K562 (cell line): ENCODE data around the gene DUSP28. TPM values are rescaled to one million over a fixed set of nuclear protein-coding genes. Genes with fewer than 3 reads are reported as not detected.

Source experiments
- ATAC-seq: fragments of 200-7000 bp; cut with Tn5 transposase; 3 replicates; pipeline ENCODE4 v1.9.1; 2020; ENCODE audit warnings: moderate library complexity
- BruUV-seq: library from RNA; stranded (reverse); fragments of 400-500 nt; replicated peaks from 2 replicates; lab custom pipeline; 2021; lab: Mats Ljungman, UMichigan
- CTCF ChIA-PET: fragments of 300-600 bp; formaldehyde crosslinking; extraction: SDS; loops from one replicate; lab custom pipeline; 2021; ENCODE audit warnings: low intra/inter-chr PET ratio; lab: Yijun Ruan, JAX
- POLR2A ChIA-PET: fragments of 300-600, 350-650 bp; sonication (Branson Sonifier 250); formaldehyde crosslinking; extraction: SDS; loops from one replicate; lab custom pipeline; 2021; ENCODE audit warnings: antibody characterized with exemption, inconsistent platforms; lab: Yijun Ruan, JAX
- DNase-seq, 4 experiments: peaks; one replicate each; pipeline versions ENCODE4 v3.0.0 to v3.0.0-alpha.2; 2011 to 2018; ENCODE audit warnings: low spot score in 3 of 4, mixed read lengths in 3 of 4; ENCODE audit errors: extremely low read depth in 1 of 4
- FAIRE-seq: peaks from 2 replicates; lab custom pipeline; 2011; peaks lifted over from hg19 to GRCh38; lab: Jason Lieb, UNC
- H2AFZ ChIP-seq: 2 replicates; pipeline ENCODE4 v1.6.0; 2011; ENCODE audit warnings: low read depth, low read length, control low read depth, inconsistent platforms
- H3K27ac ChIP-seq: fragments of 200-600 bp; 3 replicates; pipeline ENCODE4 v1.8.0; 2011; ENCODE audit warnings: low read depth, mild to moderate bottlenecking, control low read depth, inconsistent platforms, low read length, moderate library complexity, mixed read lengths; ENCODE audit errors: extremely low read depth
- H3K27me3 ChIP-seq, 2 experiments: fragments of 300-600 bp in 1 of 2; 2 replicates in 1 of 2; 3 replicates in 1 of 2; pipeline versions ENCODE4 v1.6.0 to v1.8.0; 2011; ENCODE audit warnings: inconsistent platforms in 2 of 2, low read length in 2 of 2, mild to moderate bottlenecking in 1 of 2, mixed read lengths in 1 of 2, moderate library complexity in 1 of 2; ENCODE audit not compliant: control insufficient read depth in 2 of 2, insufficient read depth in 2 of 2
- H3K36me3 ChIP-seq: fragments of 300-600 bp; 3 replicates; pipeline ENCODE4 v1.8.0; 2011; ENCODE audit warnings: mild to moderate bottlenecking, low read length, inconsistent platforms; ENCODE audit not compliant: control insufficient read depth, insufficient read depth
- H3K4me1 ChIP-seq, 2 experiments: fragments of 200-600 bp in 1 of 2; replicated peaks in 1 of 2; 2 replicates in 1 of 2; 3 replicates in 1 of 2; pipeline versions ENCODE4 v1.5.1 to v1.8.0; 2011; ENCODE audit warnings: inconsistent platforms in 2 of 2, low read length in 2 of 2, mild to moderate bottlenecking in 1 of 2, mixed read lengths in 1 of 2, moderate library complexity in 1 of 2; ENCODE audit not compliant: control insufficient read depth in 2 of 2, insufficient read depth in 2 of 2
- H3K4me2 ChIP-seq: 2 replicates; pipeline ENCODE4 v1.6.1; 2011; ENCODE audit warnings: low read length, control low read depth, inconsistent platforms, mixed read lengths; ENCODE audit not compliant: insufficient read depth
- H3K4me3 ChIP-seq: fragments of 200-600 bp; sonication (generic), shearing (Covaris generic); 2 replicates; pipeline ENCODE4 v1.5.1; 2016; ENCODE audit warnings: control low read depth, inconsistent platforms
- H3K79me2 ChIP-seq: fragments of 200-600 bp; 3 replicates; pipeline ENCODE4 v1.8.0; 2011; ENCODE audit warnings: low read length, inconsistent platforms; ENCODE audit not compliant: control insufficient read depth, insufficient read depth
- H3K9ac ChIP-seq, 2 experiments: 2 replicates each; pipeline versions ENCODE4 v1.6.0 to v1.6.1; 2011; ENCODE audit warnings: low read depth in 2 of 2, low read length in 2 of 2, control low read depth in 1 of 2, inconsistent platforms in 1 of 2, mild to moderate bottlenecking in 1 of 2, mixed read lengths in 1 of 2; ENCODE audit not compliant: insufficient read depth in 1 of 2
- H3K9me1 ChIP-seq: one replicate; pipeline ENCODE4 v1.6.0; 2011; ENCODE audit warnings: inconsistent platforms, mild to moderate bottlenecking, low read length, moderate library complexity; ENCODE audit not compliant: control insufficient read depth, insufficient read depth
- H3K9me3 ChIP-seq: replicated peaks from 2 replicates; pipeline ENCODE4 v1.5.1; 2011; ENCODE audit warnings: low read depth, low read length, inconsistent platforms; ENCODE audit not compliant: control insufficient read depth, insufficient read depth
- H4K20me1 ChIP-seq: replicated peaks from 2 replicates; pipeline ENCODE4 v1.6.1; 2011; ENCODE audit warnings: low read length, inconsistent platforms, mixed read lengths; ENCODE audit not compliant: control insufficient read depth, insufficient read depth
- E2F4 ChIP-seq: sonication (generic); formaldehyde crosslinking; IDR thresholded peaks from 2 replicates; pipeline ENCODE4 v1.8.0; 2022; ENCODE audit warnings: mild to moderate bottlenecking, low read depth, missing genetic modification reagents
- ESRRB ChIP-seq: fragments of 250-450 bp; sonication (Bioruptor Pico); IDR thresholded peaks from 2 replicates; pipeline ENCODE4 v1.5.0; 2020; ENCODE audit warnings: mild to moderate bottlenecking, moderate library complexity, borderline replicate concordance
- TOE1 ChIP-seq, 2 experiments: fragments of 450-650 bp in 1 of 2; sonication (generic) in 1 of 2; formaldehyde crosslinking in 1 of 2; IDR thresholded peaks; 2 replicates each; pipeline versions ENCODE4 v1.7.1 to v1.8.0; 2016 to 2022; ENCODE audit warnings: borderline replicate concordance in 2 of 2, mild to moderate bottlenecking in 2 of 2, antibody characterized with exemption in 1 of 2, inconsistent platforms in 1 of 2, low read depth in 1 of 2, missing genetic modification reagents in 1 of 2, moderate library complexity in 1 of 2
- WGBS: fragments of 100-300 bp; shearing (Covaris generic); methylation state at CpG from one replicate; pipeline ENCODE4 v1.1.6; 2016; ENCODE audit warnings: low coverage, mixed read lengths; ENCODE audit not compliant: insufficient coverage; ENCODE audit errors: missing lambda C conversion rate; 5-methylcytosine and 5-hydroxymethylcytosine counted together
- in situ Hi-C: fragments of 300-500 bp; cut with MboI; formaldehyde crosslinking; loops from 4 replicates; pipeline ENCODE4 v1.15.0; 2018; ENCODE audit warnings: inconsistent platforms, mixed read lengths
- intact Hi-C: fragments of 100-400 bp; cut with micrococcal nuclease; formaldehyde crosslinking; loops from 2 replicates; pipeline ENCODE4 v1.14.2; 2022
- polyA plus RNA-seq, 8 experiments: library from polyadenylated mRNA; depleted of rRNA in 4 of 8; stranded (reverse) in 5 of 8; unstranded in 3 of 8; fragments of >200 nt; fragmentation: Nextera tagmentation in 2 of 8; fragmentation: Illumina TruSeq in 1 of 8; extraction: Ambion mirVana in 2 of 8; extraction: Trizol in 1 of 8; gene quantifications; 2 replicates each; pipeline versions ENCODE4 v1.2.1 to v1.2.3, GENCODE V29; 2011 to 2014; ENCODE audit warnings: inconsistent platforms in 1 of 8, missing spikeins in 1 of 8
- total RNA-seq, 7 experiments: library from RNA; depleted of rRNA in 6 of 7; stranded (reverse); fragments of >200 nt in 6 of 7; fragmentation: Illumina TruSeq in 2 of 7; extraction: Trizol in 2 of 7; gene quantifications; 2 replicates each; pipeline versions ENCODE4 v1.2.1 to v1.2.3, GENCODE V29; 2011 to 2021; ENCODE audit warnings: low replicate concordance in 1 of 7

The DUSP28 gene
- total and polyA plus RNA-seq, 9 of the 15 experiments (the other 6 are each of a cell fraction or from before 2014, with no cell fraction given): 2.8 to 8.1 (median 4.2) TPM

- Histone ChIP-seq H4K20me1 (no peaks in the 10 kb centered on the region), H3K79me2 (no peaks in the 10 kb centered on the region), H3K4me2 (no peak overlapping the region), H3K27ac (no peak overlapping the region), H3K9me3 (no peaks in the 10 kb centered on the region), H3K9me1 (no peaks in the 10 kb centered on the region), H3K36me3 (peaks cover 13% of the 10 kb centered on the region; the same call in 1 of the 3 replicates), H3K4me1 (peaks cover 0 to 27% of the 10 kb centered on the region in 2 experiments; a peak in 2 of 5 replicates), H3K4me3 (no peak overlapping the region), H3K27me3 (no peaks in the 10 kb centered on the region), H2AFZ (no peak overlapping the region), H3K9ac (no peak overlapping the region; a peak in 1 of 4 replicates)
- FAIRE-seq (no peak), DNase-seq (no peak), ATAC-seq (no peak)
- in situ Hi-C loops: no loop called here
- POLR2A ChIA-PET: interaction anchor here (0.6 to 1.1 kb wide), 3 partner anchors 10 to 231 kb away, joined by 3 read pairs; partner anchors contain the start of gene CAPN10
- TF ChIP-seq TOE1 (IDR thresholded peaks at IDR 0.05; ENCODE audit: borderline replicate concordance) (no peak), TOE1 (CRISPR knock-in tag; IDR thresholded peaks at IDR 0.05; ENCODE audit: borderline replicate concordance, low read depth) (no peak), ESRRB (CRISPR knock-in tag) (no peak), E2F4 (CRISPR knock-in tag) (no peak)
- WGBS: 87% methylated on average over 6 of the region's 23 CpGs
- BruUV-seq: no TSS peak
- intact Hi-C loops: no loop called here
- CTCF ChIA-PET: no interaction called here
These were observed 36.4 kb downstream of the DUSP28 start for GRCh38 chr2:240596491-240596931.
